22Rv1 (cell line): ENCODE data around the gene SCAPER.

ENCODE experiments used
- H3K27ac ChIP-seq: fragments of 450-650 bp; 2 replicates; pipeline ENCODE4 v1.5.1; 2017
- ZFX ChIP-seq: fragments of 450-650 bp; IDR thresholded peaks from 2 replicates; pipeline ENCODE4 v1.6.1; 2017; ENCODE audit warnings: antibody characterized with exemption, borderline replicate concordance
- TF ChIP-seq, protein P1 (sequence below): fragments of 450-650 bp; IDR thresholded peaks from 2 replicates; pipeline ENCODE4 v1.5.1; 2017; ENCODE audit warnings: mild to moderate bottlenecking

Gene SCAPER

DNA sequence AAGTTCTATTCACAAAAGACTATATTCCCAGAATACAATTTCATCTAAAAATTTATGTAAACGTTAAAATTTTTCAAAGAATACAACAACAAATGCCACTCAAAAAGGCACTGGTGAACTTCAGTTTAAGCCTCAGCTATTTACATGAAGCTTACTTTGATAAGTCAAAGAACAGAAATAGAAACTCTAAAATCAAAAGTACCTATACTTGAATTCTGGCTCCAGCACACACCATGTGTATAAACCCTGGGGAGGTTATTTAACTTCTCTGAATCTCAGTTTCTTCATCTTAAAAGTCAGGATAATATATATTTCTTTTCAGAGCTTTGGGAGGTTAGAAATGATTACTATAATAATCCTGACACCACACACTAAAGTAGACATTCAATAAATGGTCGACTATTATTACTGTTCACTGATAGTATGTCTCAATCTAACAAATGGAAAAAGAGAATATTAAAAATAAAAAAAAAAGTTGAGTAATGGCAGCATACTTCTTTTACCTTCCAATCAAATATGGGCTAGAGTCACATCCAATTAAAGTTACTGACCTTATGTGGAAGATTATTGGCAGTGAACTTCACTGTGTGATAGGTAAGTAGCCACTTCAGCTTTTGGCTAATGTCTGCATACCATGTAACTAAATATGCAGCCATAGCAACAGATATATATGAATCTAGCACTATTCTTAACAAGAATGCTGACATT is 320.1 kb downstream of the SCAPER start:
- TF ChIP-seq, protein P1, sequence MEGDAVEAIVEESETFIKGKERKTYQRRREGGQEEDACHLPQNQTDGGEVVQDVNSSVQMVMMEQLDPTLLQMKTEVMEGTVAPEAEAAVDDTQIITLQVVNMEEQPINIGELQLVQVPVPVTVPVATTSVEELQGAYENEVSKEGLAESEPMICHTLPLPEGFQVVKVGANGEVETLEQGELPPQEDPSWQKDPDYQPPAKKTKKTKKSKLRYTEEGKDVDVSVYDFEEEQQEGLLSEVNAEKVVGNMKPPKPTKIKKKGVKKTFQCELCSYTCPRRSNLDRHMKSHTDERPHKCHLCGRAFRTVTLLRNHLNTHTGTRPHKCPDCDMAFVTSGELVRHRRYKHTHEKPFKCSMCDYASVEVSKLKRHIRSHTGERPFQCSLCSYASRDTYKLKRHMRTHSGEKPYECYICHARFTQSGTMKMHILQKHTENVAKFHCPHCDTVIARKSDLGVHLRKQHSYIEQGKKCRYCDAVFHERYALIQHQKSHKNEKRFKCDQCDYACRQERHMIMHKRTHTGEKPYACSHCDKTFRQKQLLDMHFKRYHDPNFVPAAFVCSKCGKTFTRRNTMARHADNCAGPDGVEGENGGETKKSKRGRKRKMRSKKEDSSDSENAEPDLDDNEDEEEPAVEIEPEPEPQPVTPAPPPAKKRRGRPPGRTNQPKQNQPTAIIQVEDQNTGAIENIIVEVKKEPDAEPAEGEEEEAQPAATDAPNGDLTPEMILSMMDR, result no peak
- TF ChIP-seq ZFX, result no peak
- H3K27ac ChIP-seq, result no peak overlapping the region

DNA sequence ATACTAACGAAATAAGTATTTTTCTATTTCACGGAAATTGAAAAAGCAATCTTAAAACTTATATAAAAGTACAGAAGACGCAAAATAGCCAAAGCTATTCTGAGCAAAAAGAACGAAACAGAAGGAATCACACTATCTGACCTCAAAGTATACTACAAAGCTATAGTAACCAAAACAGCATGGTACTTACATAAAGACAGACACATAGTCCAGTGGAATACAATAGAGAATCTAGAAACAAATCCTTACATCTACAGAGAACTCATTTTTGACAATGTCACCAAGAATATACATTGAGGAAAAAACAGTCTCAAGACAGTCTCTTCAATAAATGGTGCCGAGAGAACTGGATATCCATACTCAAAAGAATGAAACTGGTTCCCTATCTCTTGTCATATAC is 322.6 kb downstream of the SCAPER start:
- no peak for TF ChIP-seq ZFX
- TF ChIP-seq, protein P1, result no peak
- H3K27ac ChIP-seq, result no peak overlapping the region

DNA sequence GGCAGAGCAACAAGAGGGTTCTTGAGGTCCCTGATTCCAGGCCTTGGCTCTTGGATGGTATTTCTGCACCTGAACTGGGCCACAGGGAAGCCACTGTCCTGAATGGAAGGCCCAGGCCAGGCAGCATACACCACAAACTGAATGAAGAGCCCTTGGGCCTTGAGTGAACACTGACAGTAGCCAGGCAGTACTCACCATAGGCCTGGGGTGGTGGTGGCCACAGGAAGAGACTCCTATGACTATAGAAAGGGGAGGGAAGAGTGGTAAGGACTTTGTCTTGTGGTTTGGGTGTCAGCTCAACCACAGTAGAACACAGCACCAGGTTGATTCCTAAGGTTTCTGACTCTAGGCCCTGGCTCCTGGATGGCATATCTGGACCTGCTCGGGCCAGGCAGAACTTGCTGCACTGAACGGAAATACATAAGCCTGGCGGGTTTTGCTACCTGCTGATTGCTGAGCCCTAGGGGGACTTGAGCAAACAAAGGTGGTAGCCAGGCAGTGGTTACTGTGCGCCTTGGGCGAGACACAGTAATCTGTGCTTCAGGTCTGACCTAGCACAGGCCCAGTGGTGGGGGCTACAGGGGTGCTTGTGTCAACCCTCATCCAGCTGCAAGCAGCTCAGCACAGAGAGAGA is 327.1 kb downstream of the SCAPER start:
- TF ChIP-seq, protein P1, result no peak
- no peak for TF ChIP-seq ZFX

GRCh38 chr15:76576523-76577279 is 328.4 kb downstream of the SCAPER start:
- no peak for TF ChIP-seq ZFX
- TF ChIP-seq, protein P1, result no peak
- no peak overlapping the region for H3K27ac ChIP-seq

More for the DNA sequence above, 327.1 kb downstream of the SCAPER start:
- no peak overlapping the region for H3K27ac ChIP-seq

DNA sequence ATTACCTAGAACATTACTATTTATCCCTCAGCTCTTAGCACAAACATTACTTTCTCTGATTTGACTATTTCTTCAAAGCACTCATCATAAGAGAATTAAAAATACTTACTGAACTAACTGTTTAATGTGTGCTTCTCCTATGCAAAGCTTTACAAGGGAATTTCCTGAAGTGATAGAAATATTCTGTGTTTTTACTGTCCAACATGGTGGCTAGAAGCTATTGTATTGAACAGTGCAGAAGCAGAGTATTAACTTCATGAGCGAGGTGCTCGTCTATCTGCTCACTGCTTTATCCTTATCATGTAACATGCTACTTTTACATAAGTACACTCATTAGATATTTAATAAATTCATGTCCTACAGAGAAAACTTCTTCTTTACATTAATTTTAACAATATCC is 329.5 kb downstream of the SCAPER start:
- no peak overlapping the region for H3K27ac ChIP-seq
- TF ChIP-seq, protein P1, result no peak
- no peak for TF ChIP-seq ZFX

DNA sequence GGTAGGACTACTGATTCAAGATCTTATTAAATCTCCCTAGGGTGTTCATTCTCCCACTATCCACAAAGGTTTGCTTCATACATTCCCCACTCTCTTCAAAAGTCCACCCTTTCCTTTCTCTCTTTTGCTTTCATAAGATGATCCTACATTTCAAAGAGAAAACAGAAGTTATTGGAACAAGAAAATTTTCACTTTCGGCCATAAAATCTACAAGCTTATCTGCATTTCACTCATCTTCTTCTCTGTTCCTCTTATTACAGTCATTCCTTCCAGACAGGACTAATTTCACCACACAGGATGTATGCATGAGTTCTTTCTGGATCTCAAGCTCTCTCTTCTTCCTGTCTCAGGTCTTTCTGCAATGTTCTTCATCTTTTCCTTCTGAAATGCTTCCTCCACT is 329.9 kb downstream of the SCAPER start:
- TF ChIP-seq, protein P1, result no peak
- TF ChIP-seq ZFX, result no peak
- no peak overlapping the region for H3K27ac ChIP-seq

DNA sequence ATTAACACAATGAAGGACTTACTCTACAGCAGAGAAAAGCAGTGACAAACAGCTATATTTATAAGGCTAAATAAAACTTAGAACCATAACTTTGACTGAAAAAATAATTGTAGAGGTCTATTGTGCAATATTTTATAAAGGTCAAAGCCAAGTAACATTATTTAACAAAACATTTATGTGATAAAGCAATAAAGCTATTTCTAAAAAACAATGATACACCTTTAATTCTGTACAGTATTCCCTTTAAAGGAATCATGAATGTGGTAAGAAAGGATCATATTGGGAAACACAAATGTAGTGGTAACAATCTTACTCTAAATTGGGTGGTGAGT is 332.2 kb downstream of the SCAPER start:
- H3K27ac ChIP-seq, result no peak overlapping the region
- TF ChIP-seq, protein P1, result no peak
- no peak for TF ChIP-seq ZFX
